OCI-LY7 (cell line): ENCODE data around the gene NR1H2. TPM values are rescaled to one million over a fixed set of nuclear protein-coding genes. Genes with fewer than 3 reads are reported as not detected.
"Not testable (repeated sequence)": the region's sequence is repeated elsewhere in the genome, so short reads cannot be mapped to it uniquely, and the experiment has no call there.

Source experiments
- BruUV-seq: library from RNA; stranded (reverse); fragments of 400-500 nt; replicated peaks from 2 replicates; lab custom pipeline; 2021; lab: Mats Ljungman, UMichigan
- CTCF ChIA-PET: fragments of 300-600 bp; sonication (Branson Sonifier 250); formaldehyde crosslinking; loops from one replicate; lab custom pipeline; 2022; ENCODE audit warnings: antibody characterized with exemption; ENCODE audit not compliant: unreplicated experiment; lab: Charles Lee
- POLR2A ChIA-PET: fragments of 300-600 bp; sonication (Branson Sonifier 250); formaldehyde crosslinking; loops from one replicate; lab custom pipeline; 2022; ENCODE audit warnings: antibody characterized with exemption; lab: Charles Lee
- DNase-seq: peaks from one replicate; pipeline ENCODE4 v3.0.0-alpha.2; 2015; ENCODE audit warnings: low spot score
- H2AFZ ChIP-seq: fragments of 200-600 bp; sonication (generic), shearing (Covaris generic); 2 replicates; pipeline ENCODE4 v1.6.1; 2014; ENCODE audit warnings: mild to moderate bottlenecking, antibody characterized with exemption, low read length, moderate library complexity
- H3K27ac ChIP-seq: fragments of 200-600 bp; sonication (generic); 2 replicates; pipeline ENCODE4 v1.5.1; 2014; ENCODE audit warnings: mixed run types, low read depth, mild to moderate bottlenecking, moderate library complexity, low read length, inconsistent platforms; ENCODE audit not compliant: poor library complexity, severe bottlenecking
- H3K36me3 ChIP-seq: fragments of 200-600 bp; sonication (generic); 2 replicates; pipeline ENCODE4 v1.6.1; 2014; ENCODE audit warnings: mild to moderate bottlenecking, antibody characterized with exemption, low read length, moderate library complexity, mixed read lengths; ENCODE audit not compliant: insufficient read depth
- H3K4me1 ChIP-seq: fragments of 200-600 bp; sonication (generic); 2 replicates; pipeline ENCODE4 v1.5.1; 2014; ENCODE audit warnings: mild to moderate bottlenecking, low read length; ENCODE audit not compliant: insufficient read depth, poor library complexity, severe bottlenecking
- H3K4me2 ChIP-seq: fragments of 200-600 bp; sonication (generic); 2 replicates; pipeline ENCODE4 v1.6.1; 2014; ENCODE audit warnings: mild to moderate bottlenecking, low read length
- H3K4me3 ChIP-seq: fragments of 200-600 bp; sonication (generic); 2 replicates; pipeline ENCODE4 v1.5.1; 2014; ENCODE audit warnings: mild to moderate bottlenecking, low read depth, low read length; ENCODE audit not compliant: poor library complexity, severe bottlenecking
- H3K79me2 ChIP-seq: fragments of 200-600 bp; sonication (generic); 2 replicates; pipeline ENCODE4 v1.6.1; 2016; ENCODE audit warnings: low read depth, mild to moderate bottlenecking, low read length, moderate library complexity, mixed read lengths; ENCODE audit not compliant: insufficient read depth
- H3K9me2 ChIP-seq: fragments of 200-600 bp; sonication (generic); 2 replicates; pipeline ENCODE4 v1.6.1; 2016; ENCODE audit warnings: mild to moderate bottlenecking, low read length, mixed read lengths; ENCODE audit not compliant: insufficient read depth
- H3K9me3 ChIP-seq: fragments of 200-600 bp; sonication (generic); 2 replicates; pipeline ENCODE4 v1.6.1; 2014; ENCODE audit warnings: mild to moderate bottlenecking, mixed run types, low read length, mixed read lengths
- H4K20me1 ChIP-seq: fragments of 200-600 bp; sonication (generic); 2 replicates; pipeline ENCODE4 v1.6.1; 2014; ENCODE audit warnings: mild to moderate bottlenecking, antibody characterized with exemption, low read length, moderate library complexity, mixed read lengths; ENCODE audit not compliant: insufficient read depth
- EZH2phosphoT487 ChIP-seq: fragments of 200-600 bp; sonication (generic); IDR thresholded peaks from 2 replicates; pipeline ENCODE4 v1.6.1; 2018; ENCODE audit warnings: low read depth, borderline replicate concordance, mild to moderate bottlenecking, mixed run types, antibody characterized with exemption, low read length, moderate library complexity, mixed read lengths
- intact Hi-C: fragments of 100-400 bp; cut with micrococcal nuclease; formaldehyde crosslinking; loops from one replicate; pipeline ENCODE4 v1.10.0; 2022; ENCODE audit not compliant: unreplicated experiment
- total RNA-seq, 2 experiments: library from RNA; depleted of rRNA in 1 of 2; stranded (reverse); fragments of >200 nt in 1 of 2; shearing (Covaris generic) in 1 of 2; gene quantifications; 2 replicates each; pipeline ENCODE4 v1.2.3, GENCODE V29; 2014 to 2022
- TF ChIP-seq, protein P1 (sequence below): fragments of 200-600 bp; sonication (generic); conservative IDR thresholded peaks from 2 replicates; pipeline ENCODE4 v1.5.1; 2014; ENCODE audit warnings: mild to moderate bottlenecking, antibody characterized with exemption, low read length, moderate library complexity, mixed read lengths

Gene NR1H2
- total RNA-seq, 2 experiments from 2014 or later = 41.2 to 65.7 TPM

DNA sequence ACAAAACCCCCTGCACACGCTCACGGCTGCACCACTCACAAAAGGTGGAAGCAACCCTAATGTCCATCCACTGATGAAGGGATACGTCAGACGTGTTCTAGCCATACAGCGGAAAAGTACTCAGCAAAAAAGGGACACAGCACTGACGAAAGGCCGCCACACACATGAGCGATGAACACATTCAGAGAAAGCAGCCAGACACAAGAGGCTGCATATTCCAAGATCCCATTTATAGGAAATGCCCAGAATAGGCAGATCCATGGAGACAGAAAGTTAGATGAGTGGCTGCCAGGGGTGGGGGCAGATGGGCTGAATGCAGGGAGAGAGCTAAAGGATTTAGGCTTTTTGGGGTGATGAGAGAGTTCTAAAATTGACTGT, 11.6 kb downstream of the NR1H2 start:
- H3K4me3 ChIP-seq = no peak overlapping the region
- POLR2A ChIA-PET = no interaction called here
- peaks cover 73% of the 10 kb centered on the region for H3K36me3 ChIP-seq
- H3K4me1 ChIP-seq = peaks cover 19% of the 10 kb centered on the region
- no peak overlapping the region for H2AFZ ChIP-seq
- peaks cover 6% of the 10 kb centered on the region; the same call in 1 of the 2 replicates for H3K9me3 ChIP-seq
- CTCF ChIA-PET = no interaction called here
- TF ChIP-seq EZH2phosphoT487 = no peak
- TF ChIP-seq, protein P1, sequence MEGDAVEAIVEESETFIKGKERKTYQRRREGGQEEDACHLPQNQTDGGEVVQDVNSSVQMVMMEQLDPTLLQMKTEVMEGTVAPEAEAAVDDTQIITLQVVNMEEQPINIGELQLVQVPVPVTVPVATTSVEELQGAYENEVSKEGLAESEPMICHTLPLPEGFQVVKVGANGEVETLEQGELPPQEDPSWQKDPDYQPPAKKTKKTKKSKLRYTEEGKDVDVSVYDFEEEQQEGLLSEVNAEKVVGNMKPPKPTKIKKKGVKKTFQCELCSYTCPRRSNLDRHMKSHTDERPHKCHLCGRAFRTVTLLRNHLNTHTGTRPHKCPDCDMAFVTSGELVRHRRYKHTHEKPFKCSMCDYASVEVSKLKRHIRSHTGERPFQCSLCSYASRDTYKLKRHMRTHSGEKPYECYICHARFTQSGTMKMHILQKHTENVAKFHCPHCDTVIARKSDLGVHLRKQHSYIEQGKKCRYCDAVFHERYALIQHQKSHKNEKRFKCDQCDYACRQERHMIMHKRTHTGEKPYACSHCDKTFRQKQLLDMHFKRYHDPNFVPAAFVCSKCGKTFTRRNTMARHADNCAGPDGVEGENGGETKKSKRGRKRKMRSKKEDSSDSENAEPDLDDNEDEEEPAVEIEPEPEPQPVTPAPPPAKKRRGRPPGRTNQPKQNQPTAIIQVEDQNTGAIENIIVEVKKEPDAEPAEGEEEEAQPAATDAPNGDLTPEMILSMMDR = no peak
- H3K79me2 ChIP-seq = peaks cover 73% of the 10 kb centered on the region
- no peak for DNase-seq
- BruUV-seq = no TSS peak
- H4K20me1 ChIP-seq = peaks cover 4% of the 10 kb centered on the region; the same call in 1 of the 2 replicates
- no peak overlapping the region for H3K27ac ChIP-seq
- H3K4me2 ChIP-seq = no peak overlapping the region
- intact Hi-C loops = no loop called here
- H3K9me2 ChIP-seq = no peaks in the 10 kb centered on the region

DNA sequence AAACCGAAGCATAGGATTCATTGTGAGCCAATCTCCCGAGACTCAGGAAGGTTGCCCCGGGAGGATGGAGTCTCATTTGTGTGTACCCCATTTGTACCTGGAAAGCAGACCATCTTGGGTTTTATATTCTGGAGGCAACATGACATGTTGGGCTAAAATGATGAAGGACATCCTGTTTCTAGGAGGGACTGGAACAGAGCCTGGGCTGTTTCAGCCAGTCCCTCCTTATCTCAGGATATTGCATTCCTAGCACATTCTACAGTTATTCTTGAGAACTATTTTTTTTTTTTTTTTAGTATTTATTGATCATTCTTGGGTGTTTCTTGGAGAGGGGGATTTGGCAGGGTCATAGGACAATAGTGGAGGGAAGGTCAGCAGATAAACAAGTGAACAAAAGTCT, 14.0 kb downstream of the NR1H2 start:
- H2AFZ ChIP-seq, POLR2A ChIA-PET, H3K27ac ChIP-seq, DNase-seq, H3K9me3 ChIP-seq, intact Hi-C loops, H4K20me1 ChIP-seq, CTCF ChIA-PET, H3K4me1 ChIP-seq, H3K9me2 ChIP-seq, H3K4me2 ChIP-seq, H3K4me3 ChIP-seq: not testable (repeated sequence)
- BruUV-seq = TSS peak; percentile 8
- H3K36me3 ChIP-seq = peaks cover 90% of the 10 kb centered on the region
- peaks cover 86% of the 10 kb centered on the region for H3K79me2 ChIP-seq

DNA sequence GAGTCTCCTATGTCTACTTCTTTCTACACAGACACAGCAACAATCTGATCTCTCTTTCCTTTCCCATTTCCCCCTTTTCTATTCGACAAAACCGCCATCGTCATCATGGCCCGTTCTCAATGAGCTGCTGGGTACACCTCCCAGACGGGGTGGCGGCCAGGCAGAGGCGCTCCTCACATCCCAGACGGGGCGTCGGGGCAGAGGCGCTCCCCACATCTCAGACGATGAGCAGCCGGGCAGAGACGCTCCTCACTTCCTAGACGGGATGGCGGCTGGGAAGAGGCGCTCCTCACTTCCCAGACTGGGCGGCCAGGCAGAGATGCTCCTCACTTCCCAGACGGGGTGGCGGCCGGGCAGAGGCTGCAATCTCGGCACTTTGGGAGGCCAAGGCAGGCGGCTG, 14.7 kb downstream of the NR1H2 start:
- H3K79me2 ChIP-seq = peaks cover 85% of the 10 kb centered on the region
- POLR2A ChIA-PET, H3K4me2 ChIP-seq: not testable (repeated sequence)

DNA sequence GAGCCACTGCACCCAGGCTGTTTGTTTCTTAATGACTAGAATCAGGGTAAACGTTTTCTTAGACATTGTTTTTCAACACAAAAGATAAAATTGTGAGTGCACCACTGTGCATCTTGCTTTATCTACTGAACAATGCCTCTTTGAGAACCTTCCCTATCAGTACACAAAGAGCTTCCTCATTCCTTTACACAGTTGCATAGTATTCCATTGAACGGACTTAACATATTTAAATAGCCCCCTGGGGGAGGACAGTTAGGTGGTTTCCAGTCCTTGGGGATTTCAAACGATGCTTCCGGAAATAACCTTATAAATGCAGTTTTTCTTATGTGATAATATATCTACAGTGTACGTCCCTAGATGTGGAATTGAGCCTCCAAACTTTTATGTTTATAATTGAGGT, 16.5 kb downstream of the NR1H2 start:
- Histone ChIP-seq H3K27ac (no peak overlapping the region), H3K9me2 (no peaks in the 10 kb centered on the region), H3K4me3 (no peak overlapping the region), H2AFZ (no peak overlapping the region), H4K20me1 (no peaks in the 10 kb centered on the region), H3K9me3 (peaks cover 6% of the 10 kb centered on the region; the same call in 1 of the 2 replicates), H3K36me3 (peaks cover 81% of the 10 kb centered on the region), H3K79me2 (peaks cover 77% of the 10 kb centered on the region), H3K4me1 (no peaks in the 10 kb centered on the region), H3K4me2 (no peak overlapping the region)
- POLR2A ChIA-PET = no interaction called here
- DNase-seq = no peak
- CTCF ChIA-PET = no interaction called here
- intact Hi-C loops = no loop called here
- no TSS peak for BruUV-seq
- no peak for TF ChIP-seq EZH2phosphoT487
- TF ChIP-seq, protein P1 = no peak

More for the DNA sequence above, 14.7 kb downstream of the NR1H2 start:
- H3K27ac ChIP-seq, H3K9me2 ChIP-seq, H3K4me3 ChIP-seq, H2AFZ ChIP-seq, H4K20me1 ChIP-seq, CTCF ChIA-PET, intact Hi-C loops, BruUV-seq, H3K4me1 ChIP-seq, DNase-seq, H3K9me3 ChIP-seq: not testable (repeated sequence)
- H3K36me3 ChIP-seq = peaks cover 92% of the 10 kb centered on the region
